HT1080 (cell line): ENCODE results near the gene NEK5. TPM values are rescaled to one million over a fixed set of nuclear protein-coding genes. Genes with fewer than 3 reads are reported as not detected.
"Not testable (repeated sequence)": the region's sequence is repeated elsewhere in the genome, so short reads cannot be mapped to it uniquely, and the experiment has no call there.

Experiments used
- DNase-seq: peaks from one replicate; pipeline ENCODE4 v3.0.0-alpha.2; 2015; ENCODE audit warnings: low read depth
- total RNA-seq: library from RNA; depleted of rRNA; stranded (reverse); fragments of >200 nt; shearing (Covaris generic); gene quantifications from 2 replicates; pipeline ENCODE4 v1.2.3, GENCODE V29; 2014

Gene NEK5
- total RNA-seq, 1 experiment from 2014 or later = not detected

DNA sequence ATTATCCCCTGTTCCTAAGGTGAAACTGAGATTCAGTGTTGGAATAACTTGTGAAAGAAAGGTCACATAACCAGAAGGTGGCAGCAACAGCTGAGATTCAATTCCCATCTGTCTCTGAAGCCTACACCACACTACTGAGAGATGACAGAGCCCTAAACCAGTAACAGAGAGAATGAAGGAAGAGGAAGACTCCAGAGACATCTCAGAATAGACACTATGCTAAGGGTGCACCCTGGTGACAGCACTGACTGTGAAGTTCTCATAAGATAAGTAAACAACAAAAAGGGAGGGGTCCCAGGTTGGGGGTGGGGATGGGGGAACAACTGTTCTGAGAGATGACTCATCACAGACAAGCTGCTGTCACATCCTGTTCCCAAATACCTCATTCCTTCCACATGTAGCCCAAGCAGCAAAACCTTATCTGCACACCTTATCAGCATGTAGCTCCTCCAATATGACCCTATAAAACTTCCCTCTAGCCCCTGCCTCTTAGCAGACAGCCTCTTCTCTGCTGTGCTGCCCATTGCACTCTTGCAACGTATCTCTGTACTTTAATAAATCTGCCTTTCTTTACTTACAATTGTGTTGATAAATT lies 57.8 kb downstream of the NEK5 start:
- DNase-seq = peak; percentile 61

DNA sequence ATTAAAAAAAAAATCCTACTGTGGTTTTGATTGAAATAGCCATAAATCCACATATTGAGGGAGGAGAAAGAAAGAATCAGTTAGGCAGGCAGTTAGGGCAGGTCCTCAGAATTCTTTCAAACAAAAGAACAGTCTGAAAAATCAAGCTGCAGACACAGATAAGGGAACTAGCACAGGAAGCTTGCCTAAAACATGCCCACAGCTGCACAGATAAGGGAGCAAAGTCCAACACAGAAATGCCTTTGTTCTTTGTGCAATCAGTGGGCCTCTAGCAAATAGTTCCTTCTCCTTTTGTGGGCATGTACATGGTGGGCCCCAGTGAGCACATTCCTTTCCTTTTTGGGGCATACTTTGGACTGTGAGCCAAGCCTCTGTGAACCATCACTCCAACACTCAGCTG lies 61.6 kb downstream of the NEK5 start:
- DNase-seq = peak; percentile 6

DNA sequence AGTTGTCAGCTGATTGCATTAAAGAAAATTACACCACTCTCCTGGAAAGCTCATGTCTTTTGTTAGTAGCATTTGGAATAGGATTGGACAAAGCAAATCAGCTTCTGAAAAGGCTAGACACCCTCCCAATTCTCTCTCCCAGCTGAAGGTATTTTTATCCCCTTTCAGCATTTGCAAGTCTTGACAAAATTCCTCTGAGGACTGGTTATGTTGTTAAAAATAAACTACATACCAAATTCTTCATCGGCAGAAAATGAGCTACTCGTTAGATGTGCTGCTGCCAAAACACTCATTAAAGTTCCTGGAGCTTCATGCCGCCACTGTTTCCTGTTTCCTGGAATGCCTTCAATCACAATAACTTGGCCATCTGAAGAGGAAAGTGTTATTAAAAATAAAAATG lies 67.3 kb downstream of the NEK5 start:
- no peak for DNase-seq

DNA sequence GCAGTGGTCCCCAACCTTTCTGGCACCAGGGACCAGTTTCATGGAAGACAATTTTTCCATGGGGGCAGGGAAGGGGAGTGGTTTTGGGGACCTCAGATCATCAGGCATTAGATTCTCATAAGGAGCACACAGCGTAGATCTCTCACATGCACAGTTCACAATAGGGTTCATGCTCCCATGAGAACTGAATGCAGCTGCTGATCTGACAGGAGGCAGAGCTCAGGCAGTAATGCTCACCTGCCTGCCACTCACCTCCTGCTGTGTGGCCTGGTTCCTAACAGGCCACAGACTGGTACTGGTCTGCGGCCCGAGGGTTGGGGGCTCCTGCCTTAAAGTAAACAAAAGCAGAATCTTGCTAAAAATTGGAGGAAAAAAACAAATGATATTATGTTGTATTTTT lies 67.8 kb downstream of the NEK5 start:
- DNase-seq = not testable (repeated sequence)

DNA sequence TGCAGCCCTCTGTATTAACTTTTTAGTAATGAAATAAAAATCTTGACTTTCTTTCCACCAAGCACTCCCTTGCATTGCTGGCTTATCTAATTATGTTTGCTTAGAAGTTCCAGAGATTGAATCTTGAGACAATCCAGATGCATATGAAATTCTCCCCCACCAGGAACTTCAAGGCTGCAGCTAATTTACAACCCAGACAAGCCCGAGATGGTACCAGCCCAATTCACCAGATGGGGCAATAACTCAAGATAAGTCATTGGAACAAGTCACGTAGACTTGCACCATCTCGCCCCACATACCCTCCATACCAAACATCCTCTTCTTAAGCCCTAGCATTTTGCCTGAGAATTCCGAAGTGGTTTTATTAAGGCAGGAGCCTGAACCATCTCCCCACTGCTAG lies 75.4 kb downstream of the NEK5 start:
- no peak for DNase-seq

DNA sequence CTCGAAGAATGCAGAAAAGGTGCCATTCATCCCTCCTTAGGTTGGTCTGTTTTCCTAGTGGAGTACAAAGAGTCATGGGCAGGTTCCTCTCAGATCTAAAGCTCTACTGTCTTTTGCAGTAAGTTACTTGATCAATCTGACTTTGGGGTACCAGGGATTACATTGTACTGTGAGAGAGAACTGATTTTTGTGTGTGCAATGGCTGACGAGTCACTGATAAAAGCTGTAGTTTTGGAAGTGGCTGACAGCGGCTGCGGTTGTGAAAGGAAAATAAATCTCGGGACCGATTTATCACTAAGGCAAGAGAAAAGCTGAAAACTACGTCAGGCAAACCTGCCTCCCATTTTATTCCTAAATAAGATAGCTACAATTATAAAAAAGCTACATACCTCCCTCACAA lies 77.5 kb downstream of the NEK5 start:
- no peak for DNase-seq

DNA sequence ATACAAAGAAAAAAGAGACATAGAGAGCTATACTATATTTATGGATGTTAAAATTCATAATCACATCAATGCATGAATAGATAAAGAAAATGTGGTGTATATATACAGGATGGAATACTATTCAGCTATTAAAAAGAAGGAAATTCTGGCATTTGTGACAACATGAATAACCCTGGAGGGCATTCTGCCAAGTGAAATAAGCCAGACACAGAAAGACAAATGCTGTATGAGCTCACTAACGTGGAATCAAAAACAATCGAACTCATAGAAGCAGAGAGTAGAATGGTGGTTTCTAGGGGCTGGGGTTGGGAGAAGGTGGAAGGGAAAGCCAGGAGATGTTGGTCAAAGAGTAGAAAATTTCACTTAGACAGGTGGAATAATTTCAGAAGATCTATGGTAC lies 80.4 kb downstream of the NEK5 start:
- no peak for DNase-seq

DNA sequence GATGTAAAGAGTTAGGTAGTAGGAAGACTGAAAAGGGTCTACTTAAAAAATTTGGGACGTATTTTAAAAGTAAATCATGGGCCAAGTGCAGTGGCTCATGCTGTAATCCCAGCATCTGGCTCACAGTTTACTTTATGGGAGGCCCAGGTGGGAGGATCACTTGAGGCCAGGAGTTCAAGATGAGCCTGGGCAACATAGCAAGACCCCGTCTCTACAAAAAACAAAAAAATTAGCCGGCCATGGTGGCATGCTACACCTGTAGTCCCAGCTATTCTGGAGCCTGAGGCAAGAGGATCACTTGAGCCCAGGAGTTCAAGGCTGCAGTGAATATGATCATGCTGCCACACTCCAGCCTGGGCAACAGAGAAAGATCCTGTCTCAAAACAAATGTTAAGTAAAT lies 81.4 kb downstream of the NEK5 start:
- no peak for DNase-seq

DNA sequence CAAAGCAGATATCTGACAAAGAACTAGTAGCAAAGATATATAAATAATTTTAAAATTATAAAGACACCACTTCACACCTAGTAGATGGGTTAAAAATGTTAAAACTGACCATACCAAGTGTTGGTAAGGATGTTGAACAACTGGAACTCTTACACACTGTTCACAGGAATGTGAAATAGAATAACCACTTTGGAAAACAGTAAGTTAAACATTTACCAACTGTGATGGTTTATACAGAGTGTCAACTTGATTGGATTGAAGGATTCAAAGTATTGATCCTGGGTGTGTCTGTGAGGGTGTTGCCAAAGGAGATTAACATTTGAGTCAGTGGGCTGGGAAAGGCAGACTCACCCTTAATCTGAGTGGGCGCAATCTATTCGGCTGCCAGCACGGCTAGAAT lies 85.2 kb downstream of the NEK5 start:
- no peak for DNase-seq

DNA sequence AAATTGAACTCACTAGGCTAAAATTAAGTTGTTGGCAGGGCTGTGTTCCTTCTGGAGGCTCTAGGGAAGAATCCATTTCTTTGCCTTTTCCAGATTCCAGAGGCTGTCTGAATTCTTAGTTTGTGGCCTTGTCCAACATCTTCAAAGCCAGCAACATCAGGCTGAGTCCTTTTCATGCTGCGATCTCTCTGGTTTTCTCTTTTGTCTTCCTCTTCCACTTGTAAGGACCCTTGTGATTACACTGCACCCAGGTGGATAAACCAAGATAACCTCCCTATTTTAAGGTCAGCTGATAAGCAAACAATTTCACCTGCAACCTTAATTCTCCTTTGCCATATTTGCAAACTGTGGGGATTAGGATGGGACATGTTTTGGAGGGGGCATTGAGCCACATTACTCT lies 92.8 kb downstream of the NEK5 start:
- DNase-seq = no peak

DNA sequence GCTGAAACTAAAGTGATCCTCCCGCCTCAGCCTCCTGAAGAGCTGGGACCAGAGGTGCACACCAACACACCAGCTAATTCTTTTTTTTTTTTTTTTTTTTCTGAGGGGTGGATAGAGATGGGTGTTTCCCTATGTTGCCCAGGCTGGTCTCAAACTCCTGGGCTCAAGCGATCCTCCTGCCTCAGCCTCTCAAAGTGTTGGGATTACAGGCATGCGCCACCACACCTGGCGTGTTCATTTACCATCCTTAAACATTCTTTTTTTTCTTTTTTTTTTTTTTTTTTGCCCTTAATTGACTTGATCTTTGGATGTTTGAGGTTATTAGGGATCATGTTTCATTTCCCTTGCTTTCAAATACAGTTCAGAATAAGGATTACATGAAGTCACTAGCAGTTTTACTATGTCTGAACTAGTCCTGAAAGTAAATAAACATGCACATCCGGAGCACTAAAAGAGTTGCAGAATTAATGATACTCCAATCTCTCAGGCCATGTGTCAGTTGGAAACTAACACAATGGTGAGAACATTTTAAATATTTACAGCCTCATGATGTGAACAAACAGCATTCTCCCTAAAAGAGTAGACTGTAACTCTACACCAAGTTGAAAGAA lies 94.2 kb downstream of the NEK5 start:
- no peak for DNase-seq

DNA sequence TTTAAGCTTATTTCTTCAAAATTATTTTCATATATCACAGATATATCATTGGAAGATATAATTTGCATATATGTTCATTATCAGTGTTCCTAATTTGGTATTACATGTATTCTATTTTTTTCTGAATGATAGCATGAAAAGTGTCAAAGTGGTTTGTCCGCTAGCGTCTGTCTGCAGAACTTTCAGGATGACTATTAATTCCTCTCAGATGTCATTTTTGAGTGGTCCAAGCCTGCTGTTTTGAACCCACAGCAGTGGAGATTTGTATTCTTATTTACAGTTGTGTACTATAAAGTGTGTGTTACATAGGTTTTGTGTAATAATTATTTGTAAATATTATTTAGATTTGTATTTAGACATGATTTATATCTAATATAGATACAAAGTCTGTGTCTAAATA lies 95.8 kb downstream of the NEK5 start:
- DNase-seq = no peak

DNA sequence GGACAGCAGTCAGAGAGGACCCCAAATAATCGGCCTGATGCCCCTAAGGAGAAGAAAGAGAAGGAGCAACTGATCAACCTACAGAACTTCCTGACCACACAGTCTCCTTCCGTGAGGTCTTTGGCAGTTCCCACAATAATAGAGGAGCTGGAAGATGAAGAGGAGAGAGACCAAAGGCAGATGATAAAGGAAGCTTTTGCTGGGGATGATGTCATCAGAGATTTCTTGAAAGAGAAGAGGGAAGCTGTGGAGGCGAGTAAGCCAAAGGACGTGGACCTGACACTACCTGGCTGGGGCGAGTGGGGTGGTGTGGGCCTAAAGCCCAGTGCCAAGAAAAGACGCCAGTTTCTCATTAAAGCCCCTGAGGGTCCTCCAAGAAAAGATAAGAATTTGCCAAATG lies 98.5 kb downstream of the NEK5 start:
- not testable (repeated sequence) for DNase-seq

DNA sequence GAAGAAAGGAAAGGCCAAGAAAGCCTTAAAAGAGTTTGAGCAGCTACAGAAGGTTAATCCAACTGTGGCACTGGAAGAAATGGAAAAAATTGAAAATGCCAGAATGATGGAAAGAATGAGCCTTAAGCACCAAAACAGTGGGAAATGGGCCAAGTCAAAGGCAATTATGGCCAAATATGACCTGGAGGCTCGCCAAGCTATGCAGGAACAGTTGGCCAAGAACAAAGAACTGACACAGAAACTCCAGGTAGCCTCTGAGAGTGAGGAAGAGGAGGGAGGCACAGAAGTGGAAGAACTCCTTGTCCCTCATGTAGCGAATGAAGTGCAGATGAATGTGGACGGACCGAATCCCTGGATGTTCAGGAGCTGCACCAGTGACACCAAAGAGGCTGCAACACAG lies 99.3 kb downstream of the NEK5 start:
- DNase-seq = no peak

DNA sequence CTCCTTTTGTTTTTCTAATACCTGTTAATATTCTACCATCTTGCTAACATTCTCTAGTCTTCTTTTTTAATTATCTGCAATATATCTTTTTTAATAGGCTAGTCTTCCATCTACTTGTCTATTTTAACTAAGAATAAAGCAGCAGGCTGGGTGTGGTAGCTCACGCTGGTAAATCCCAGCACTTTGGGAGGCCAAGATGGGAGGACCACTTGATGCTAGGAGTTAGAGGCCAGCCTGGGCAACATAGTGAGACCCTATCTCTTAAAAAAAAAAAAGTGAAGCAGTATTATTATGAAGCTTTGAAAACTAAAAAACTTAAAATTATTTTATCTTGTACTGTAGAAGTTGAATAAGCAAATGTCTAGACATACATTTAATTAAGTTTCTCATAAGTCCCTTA lies 101.0 kb downstream of the NEK5 start:
- DNase-seq = no peak

DNA sequence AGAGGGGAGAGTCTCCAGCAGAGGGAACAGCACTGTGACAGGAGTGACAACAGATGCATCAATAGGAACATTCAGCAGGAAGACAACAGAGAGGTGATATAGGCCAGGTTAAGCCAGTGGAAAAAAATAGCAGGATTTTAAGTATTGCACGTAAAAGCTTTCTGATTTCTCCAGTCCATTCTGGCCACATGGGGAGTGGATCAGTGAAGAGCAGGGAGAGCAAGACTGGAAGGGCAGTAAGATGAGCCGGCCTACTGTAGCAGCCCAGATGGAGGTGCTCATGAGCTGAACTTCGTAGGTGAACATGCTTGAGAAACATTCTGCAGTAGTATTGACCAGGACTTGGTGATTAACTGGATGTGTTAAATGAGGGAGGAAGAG lies 102.6 kb downstream of the NEK5 start:
- no peak for DNase-seq

DNA sequence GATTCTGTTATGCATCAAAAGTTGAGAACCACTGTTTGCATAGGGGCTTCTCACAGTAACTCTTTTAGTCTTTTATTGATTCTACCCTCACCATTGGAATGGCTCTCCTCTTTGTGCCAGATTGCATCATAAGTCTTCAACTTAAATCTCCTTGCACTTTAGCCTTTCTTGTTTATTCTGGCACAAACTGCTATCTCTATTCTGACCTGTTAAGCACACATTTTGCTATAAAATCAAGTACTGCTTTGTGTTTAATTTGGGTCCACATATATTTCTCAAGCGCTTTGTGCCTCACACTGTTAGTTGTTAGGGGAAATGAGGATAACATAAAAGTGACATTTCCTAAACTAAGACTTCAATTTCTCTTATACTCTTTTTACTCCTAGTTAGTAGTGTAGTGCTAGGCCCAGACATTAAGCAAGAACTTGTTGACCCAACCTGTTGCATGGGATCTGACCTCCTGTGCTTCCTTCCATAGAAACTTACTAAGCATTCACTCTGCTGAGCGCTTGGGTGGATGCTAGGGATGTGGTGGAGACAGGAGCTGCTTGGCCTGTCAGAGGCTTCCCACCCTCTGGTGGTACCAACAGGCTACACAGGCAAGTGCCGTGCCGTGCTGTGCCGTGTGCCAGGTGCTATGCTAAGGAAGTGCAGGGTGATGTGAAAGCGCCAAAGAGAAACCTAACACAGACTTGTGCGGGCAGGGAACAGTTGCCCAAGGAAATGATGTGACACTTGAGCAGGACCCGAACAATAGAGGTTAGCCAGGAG lies 103.2 kb downstream of the NEK5 start:
- no peak for DNase-seq

DNA sequence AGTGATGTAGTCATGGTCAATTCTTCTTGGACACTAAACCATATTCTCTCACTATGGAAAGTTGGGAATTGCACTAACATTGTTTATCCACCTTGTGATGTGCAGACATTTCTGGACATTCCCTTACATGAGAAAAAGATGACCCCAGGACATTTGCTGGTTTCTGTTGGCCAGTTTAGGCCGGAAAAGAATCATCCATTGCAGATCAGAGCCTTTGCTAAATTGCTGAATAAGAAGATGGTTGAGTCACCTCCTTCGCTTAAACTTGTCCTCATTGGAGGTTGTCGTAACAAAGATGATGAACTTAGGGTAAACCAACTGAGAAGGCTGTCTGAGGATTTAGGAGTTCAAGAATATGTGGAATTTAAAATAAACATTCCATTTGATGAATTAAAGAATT lies 104.4 kb downstream of the NEK5 start, which contains the start of gene UTP14C:
UTP14C (plus strand) TSS at position 211 of the 400 bp plus-strand sequence. CDS start 4,114 bp downstream, outside the sequence.
- DNase-seq = no peak

DNA sequence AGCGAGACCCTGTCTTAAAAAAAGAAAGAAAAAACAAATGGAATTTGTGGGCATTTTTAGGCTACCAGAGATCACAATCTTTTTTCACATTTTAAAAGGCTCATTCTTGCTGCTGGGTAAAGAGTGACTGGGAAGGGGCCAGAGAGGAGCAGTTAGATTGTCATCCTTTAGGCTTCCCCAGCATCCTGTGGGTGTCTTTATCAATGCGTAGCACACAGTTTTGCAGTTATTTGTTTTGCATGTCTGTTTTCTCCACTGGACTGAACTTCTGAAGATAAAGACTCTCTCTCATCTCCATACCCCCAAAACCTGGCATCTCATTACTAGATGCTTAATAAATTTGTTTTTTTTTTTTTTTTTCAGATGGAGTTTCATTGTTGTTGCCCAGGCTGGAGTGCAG lies 106.5 kb downstream of the NEK5 start:
- no peak for DNase-seq

DNA sequence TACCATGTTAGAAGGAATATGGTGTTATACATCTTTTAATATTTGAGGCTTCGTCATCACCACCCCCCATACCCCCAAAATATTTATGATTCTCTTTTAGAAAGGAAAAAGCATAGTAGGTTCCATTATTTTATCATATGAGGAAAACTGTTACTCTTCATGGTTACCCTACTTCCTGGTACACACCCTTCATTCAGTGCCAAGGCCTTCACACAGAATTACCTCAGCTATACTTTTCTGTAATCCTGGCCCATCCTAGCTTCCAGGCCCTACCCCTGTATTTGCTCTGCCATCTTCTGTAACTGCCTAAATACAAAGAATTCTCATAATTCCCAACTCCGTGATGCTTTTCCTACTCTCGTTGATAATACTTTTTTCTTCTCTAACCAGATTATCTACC lies 108.7 kb downstream of the NEK5 start:
- DNase-seq = no peak

DNA sequence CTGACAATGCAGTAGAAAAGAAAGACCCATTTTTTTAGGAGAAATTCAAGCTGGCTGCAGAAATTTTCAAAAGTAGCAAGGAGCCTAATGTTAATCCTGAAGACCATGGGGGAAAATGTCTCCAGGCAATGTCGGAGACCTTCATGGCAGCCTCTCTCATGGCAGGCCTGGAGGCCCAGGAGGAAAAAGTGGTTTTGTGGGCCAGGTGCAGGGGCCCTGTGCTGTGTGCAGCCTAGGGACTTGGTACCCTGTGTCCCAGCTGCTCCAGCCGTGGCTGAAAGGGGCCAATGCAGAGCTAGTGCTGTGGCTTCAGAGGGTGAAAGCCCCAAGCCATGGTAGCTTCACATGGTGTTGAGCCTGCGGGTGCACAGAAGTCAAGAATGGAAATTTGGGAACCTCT lies 112.6 kb downstream of the NEK5 start:
- no peak for DNase-seq

DNA sequence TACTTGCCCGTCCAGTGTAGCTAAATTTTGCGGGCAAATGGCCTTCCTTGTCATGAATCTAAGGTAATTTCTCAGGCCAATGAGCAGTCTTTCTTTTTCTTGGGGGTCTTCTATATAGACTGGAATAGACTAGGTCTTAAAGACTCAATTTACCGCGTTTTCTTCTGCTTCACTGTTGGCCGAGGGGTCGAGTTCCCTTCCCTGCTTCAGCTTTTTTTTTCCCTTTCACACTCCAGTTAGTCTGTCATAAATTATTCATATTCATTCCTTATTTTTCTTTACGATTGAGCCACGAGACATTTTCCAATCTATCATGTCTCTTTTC lies 116.4 kb downstream of the NEK5 start:
- no peak for DNase-seq
